HG03196 (cell line): ENCODE data around the gene CCDC121.

Experiments
- ATAC-seq: cut with Tn5 transposase; IDR thresholded peaks from one replicate; pipeline ENCODE4 v1.9.1; 2021; ENCODE audit not compliant: unreplicated experiment

The CCDC121 gene

GRCh38 chr2:27628767-27629709 is at the start of gene CCDC121, which contains the start of gene GPN1:
TSS of gene CCDC121 (minus strand) at chr2:27629012. CDS start at chr2:27627799, 1,213 bp downstream.
TSS of gene GPN1 (plus strand) at chr2:27629050. CDS start at chr2:27629059, 9 bp downstream.
- ATAC-seq, result peak; percentile 97

DNA sequence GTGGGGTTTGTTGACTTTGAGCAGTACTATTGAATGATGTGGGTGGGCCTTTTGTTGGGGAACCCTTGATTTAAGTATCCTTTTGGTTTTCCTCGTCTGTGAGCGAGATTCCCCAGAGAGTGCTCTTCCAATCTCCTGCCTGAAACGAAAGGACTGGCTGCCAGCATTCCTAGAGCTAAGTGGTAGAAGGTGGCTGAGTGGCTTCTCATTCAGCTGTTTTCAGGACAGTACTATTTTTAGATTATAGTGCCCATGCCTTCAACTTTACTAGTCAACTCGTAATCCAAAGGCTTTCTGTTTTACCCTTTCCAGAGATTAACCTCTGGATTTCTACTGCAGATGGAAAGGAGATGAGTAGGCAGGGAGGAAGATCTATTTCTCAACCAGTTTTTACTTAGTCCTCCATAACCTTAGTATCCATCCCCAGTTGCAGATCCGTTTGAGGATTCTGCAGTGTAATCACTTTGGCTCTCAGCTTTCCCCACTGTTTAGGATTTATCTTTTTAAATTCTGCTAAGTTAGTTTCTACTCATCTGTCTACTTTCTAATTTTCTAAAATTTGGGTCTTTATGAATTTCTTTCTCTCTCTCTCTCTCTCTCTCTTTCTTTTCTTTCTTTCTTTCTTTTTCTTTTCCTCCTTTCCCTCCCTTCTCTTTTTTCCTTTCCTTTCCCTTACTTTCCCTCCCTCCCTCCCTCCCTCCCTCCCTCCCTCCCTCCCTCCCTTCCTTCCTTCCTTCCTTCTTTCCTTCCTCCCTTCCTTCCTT is 44.1 kb upstream of the CCDC121 start:
- ATAC-seq, result no peak

DNA sequence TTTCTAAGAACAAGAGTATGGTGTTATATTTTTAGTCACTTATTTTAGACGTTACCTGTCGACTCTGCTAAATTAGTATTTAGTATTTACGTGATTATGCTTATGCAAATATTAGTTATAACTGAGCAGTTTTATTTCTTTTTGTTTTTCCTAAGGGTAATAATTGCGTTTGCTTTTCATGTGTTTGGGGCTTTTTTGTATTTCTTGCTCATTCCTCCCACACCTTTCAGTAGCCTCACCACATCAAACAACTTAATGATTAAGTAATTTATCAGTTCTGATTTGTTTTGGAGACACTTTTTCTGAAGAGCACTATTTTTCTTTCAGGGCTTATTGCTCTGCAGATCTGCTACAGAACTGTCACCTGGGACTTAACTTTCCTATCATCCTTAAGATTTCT is 42.4 kb upstream of the CCDC121 start:
- ATAC-seq, result no peak

GRCh38 chr2:27667446-27667845 is 38.6 kb upstream of the CCDC121 start:
- no peak for ATAC-seq

DNA sequence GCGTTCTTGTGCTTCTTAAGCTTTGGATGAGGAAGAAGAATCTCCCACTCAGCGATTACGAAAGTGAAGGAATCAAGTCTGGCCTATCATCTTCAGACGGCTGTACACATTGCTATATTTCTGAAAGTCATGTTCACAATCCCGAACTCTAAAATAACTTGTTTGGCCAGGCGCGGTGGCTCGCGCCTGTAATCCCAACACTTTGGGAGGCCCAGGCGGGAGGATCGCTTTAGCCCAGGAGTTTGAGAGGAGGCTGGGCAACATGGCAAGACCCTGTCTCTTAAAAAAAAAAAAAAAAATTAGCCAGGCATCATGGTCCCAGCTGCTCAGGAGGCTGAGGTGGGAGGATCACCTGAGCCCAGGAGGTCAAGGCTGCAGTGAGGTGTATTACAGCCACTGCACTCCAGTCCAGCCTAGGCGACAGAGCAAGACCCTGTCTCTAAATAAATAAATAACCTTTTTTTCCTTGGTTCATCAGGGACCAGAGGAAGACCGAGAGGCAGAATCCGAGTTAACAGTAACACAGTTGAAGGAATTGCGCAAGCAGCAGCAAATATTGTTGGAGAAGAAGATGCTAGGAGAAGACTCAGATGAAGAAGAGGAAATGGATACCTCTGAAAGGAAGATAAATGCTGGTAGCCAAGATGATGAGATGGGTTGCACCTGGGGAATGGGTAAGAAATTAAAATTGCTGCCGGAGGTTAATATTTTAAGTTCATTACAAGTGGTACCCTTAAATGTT is 36.0 kb upstream of the CCDC121 start:
- no peak for ATAC-seq

DNA sequence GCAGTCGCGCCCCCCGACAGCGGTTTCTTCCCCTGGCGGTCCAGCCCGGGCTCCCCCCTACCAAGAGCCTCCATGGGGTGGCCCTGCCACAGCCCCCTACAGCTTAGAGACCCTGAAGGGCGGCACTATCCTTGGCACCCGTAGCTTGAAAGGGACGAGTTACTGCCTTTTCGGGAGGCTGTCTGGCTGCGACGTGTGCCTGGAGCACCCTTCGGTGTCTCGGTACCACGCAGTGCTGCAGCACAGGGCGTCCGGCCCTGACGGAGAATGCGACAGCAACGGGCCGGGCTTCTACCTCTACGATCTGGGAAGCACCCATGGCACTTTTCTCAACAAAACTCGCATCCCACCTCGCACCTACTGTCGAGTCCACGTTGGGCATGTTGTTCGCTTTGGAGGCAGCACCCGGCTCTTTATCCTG is 35.4 kb upstream of the CCDC121 start:
- peak; percentile 9 for ATAC-seq

- ATAC-seq, result peak; percentile 68
These were observed 34.7 kb upstream of the CCDC121 start, which contains the start of the genes SLC4A1AP and SUPT7L for GRCh38 chr2:27663285-27664153. TSS of gene SLC4A1AP (plus strand) at chr2:27663889. CDS start at chr2:27663915, 26 bp downstream. TSS of gene SUPT7L (minus strand) at chr2:27663614. CDS start at chr2:27662192, 1,422 bp downstream.

DNA sequence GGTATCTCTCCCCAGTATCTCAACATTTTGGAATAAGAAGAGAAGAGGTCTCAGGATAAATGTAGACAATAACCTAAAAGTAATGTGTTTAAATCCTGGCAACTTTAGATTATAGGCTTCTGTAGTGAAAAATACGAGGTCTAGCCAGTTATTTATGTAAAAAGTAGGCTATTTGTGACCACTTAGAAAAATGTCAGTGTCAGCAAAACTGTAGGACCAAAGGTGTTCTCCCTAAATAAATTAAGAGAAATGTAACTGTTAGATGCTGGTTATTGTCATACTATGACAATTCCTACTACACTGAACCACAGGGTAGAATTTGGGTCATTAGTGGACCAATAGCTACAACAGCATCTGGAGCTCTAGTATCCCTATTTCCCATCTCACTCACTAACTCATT is 32.6 kb upstream of the CCDC121 start:
- no peak for ATAC-seq

GRCh38 chr2:27655155-27655951 is 26.5 kb upstream of the CCDC121 start:
- no peak for ATAC-seq

- no peak for ATAC-seq
These were observed 24.6 kb upstream of the CCDC121 start for GRCh38 chr2:27653397-27653796.

DNA sequence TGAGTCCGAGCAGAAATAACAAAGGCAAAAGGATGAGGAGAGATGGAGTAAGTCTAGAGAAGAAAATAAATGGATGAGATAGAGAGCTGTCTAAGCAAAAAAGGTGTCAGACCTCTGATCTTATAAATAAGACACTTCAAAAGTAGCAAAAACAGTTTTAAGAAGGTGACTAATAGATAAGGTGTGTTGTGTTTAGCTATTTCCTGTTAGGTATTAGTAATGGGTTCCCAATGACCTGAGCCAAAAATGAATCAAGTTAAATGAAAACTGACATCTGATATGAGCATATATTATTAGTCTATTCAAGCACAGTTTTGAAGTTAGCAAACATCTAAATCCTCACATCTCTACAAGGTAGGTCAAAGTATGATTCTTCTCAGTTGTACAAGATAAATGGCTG is 24.0 kb upstream of the CCDC121 start:
- no peak for ATAC-seq

GRCh38 chr2:27652341-27652740 is 23.5 kb upstream of the CCDC121 start:
- no peak for ATAC-seq

DNA sequence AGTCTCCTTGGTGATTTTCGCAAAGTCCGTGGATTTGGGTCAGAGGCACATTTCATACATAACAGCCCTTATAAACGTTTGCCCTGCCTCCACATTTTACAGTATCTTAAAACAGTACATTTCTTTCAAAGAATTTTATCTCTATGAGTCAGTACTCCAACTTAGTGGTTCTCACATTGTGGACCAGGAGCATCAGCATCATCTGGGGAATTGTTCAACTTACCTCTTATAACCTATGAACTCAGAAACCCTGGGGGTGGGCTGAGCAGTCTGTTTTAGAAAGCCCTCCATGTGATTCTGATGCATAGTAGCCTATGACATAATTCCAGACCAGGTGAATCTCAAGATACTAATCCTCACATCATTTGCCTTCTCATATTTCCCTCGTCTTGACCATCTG is 22.2 kb upstream of the CCDC121 start:
- no peak for ATAC-seq

GRCh38 chr2:27647737-27648136 is 18.9 kb upstream of the CCDC121 start:
- ATAC-seq, result no peak

- no peak for ATAC-seq
These were observed 18.5 kb upstream of the CCDC121 start for GRCh38 chr2:27647289-27647688.

GRCh38 chr2:27645197-27645596 is 16.4 kb upstream of the CCDC121 start:
- no peak for ATAC-seq

DNA sequence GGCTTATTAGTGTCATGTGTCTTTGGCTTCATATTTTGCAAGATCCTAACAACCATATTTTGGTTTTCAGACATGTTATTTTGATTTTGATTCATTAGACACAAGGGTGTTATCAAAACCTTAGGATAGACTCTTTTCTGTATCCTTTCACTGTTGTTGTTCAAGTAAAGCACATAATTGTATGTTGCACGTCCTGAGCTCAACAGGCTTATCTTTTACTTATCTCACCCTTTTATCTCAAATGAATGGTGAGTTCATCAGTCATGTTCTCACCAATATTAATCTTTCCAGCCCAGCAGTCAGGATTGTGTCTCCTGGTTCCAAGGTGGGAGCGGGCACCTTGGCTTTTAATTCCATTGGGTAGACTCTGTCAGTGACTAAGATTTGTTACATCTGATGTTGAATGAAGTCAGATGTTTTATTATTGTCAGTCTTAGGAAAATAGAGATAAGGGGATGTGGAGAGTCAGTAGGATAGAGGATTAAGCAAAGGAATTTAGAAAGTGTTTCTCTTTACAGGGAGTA is 12.0 kb upstream of the CCDC121 start:
- no peak for ATAC-seq

GRCh38 chr2:27638709-27639108 is 9.9 kb upstream of the CCDC121 start:
- no peak for ATAC-seq
